ENCODE results near the gene ACTA1. TPM values are rescaled to one million over a fixed set of nuclear protein-coding genes. Genes with fewer than 3 reads are reported as not detected.

The ACTA1 gene
- total and polyA plus RNA-seq, 2 donors (not counting 1 experiment from before 2014, with no cell fraction given), result 0.21 TPM; not detected in 1

DNA sequence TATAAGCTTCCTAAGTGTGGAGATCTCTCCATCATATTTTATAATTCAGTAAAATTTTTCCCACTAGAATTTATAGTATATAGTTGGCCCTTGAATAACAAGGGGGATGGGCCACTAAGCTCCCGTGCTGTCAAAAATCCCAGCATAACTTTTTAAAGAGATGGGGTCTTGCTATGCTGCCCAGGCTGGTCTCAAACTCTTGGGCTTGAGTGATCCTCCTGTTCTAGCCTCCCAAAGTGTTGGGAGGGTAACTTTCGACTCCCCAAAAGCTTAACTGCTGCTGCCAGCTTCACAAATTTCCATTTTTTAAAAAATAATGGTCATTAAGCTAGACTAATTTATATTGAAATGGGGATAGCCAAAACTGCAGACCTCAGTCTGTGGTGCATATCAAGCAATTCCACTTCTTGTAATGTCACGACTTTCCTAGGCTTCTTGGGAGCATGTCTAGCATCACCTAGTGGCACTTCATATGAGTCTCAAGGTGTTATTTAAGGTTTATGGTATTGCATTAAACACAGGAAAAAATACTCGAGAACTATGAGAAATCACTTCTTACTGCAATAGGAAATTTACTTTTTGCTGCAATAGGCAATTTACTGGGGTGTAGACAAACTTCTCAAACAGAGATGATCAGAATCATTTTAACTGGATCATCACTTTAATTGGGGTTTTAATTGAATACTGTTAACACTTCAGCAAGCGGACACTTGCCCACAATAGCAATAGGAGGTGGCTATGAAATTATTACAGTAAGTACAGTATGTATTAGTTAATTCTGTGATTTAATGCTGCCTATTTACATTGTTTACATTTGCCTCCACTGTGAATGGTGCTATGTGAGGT is 19.3 kb upstream of the ACTA1 start:
- CTCF ChIA-PET, result interaction anchor here (0.8 to 2.0 kb wide), 5 partner anchors 8 to 198 kb away, joined by 3 to 7 read pairs (median 4); no protein-coding TSS in a partner anchor
- H3K27me3 ChIP-seq (replicated peaks in 1 of 4; ENCODE audit: control extremely low read depth in 1 of 4, control insufficient read depth in 3 of 4, insufficient read depth in 4 of 4, low read length in 3 of 4), result no peaks in the 10 kb centered on the region
- no peaks in the 10 kb centered on the region for H3K9me3 Mint-ChIP-seq (ENCODE audit: insufficient read depth)
- TF ChIP-seq, protein P1, sequence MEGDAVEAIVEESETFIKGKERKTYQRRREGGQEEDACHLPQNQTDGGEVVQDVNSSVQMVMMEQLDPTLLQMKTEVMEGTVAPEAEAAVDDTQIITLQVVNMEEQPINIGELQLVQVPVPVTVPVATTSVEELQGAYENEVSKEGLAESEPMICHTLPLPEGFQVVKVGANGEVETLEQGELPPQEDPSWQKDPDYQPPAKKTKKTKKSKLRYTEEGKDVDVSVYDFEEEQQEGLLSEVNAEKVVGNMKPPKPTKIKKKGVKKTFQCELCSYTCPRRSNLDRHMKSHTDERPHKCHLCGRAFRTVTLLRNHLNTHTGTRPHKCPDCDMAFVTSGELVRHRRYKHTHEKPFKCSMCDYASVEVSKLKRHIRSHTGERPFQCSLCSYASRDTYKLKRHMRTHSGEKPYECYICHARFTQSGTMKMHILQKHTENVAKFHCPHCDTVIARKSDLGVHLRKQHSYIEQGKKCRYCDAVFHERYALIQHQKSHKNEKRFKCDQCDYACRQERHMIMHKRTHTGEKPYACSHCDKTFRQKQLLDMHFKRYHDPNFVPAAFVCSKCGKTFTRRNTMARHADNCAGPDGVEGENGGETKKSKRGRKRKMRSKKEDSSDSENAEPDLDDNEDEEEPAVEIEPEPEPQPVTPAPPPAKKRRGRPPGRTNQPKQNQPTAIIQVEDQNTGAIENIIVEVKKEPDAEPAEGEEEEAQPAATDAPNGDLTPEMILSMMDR (IDR thresholded peaks at IDR 0.05), result no peak
- no peak for TF ChIP-seq EZH2 (IDR thresholded peaks at IDR 0.05; ENCODE audit: borderline replicate concordance, insufficient read depth, low read depth, low read length, poor library complexity, severe bottlenecking)
- POLR2A ChIA-PET, result no interaction called here
- no peaks in the 10 kb centered on the region for H4K20me1 ChIP-seq (ENCODE audit: control insufficient read depth, insufficient read depth, low read length, poor library complexity, severe bottlenecking)
- H3K4me1 Mint-ChIP-seq, result no peaks in the 10 kb centered on the region
- H3K27ac Mint-ChIP-seq, result no peak overlapping the region
- no peak overlapping the region for H3K4me2 ChIP-seq (replicated peaks; ENCODE audit: low read depth, low read length, poor library complexity, severe bottlenecking)
- H3K4me3 Mint-ChIP-seq, result no peak overlapping the region
- WGBS (ENCODE audit: insufficient coverage), result 80% methylated on average over 1 of the region's 5 CpGs
- ATAC-seq (ENCODE audit: low read depth) (no peak), DNase-seq (no peak)
- no peaks in the 10 kb centered on the region for H3K79me2 ChIP-seq (ENCODE audit: control insufficient read depth, insufficient read depth, low read length)
- H3K4me1 ChIP-seq (ENCODE audit: control insufficient read depth in 2 of 2, insufficient read depth in 2 of 2, low read length in 2 of 2), result no peaks in the 10 kb centered on the region
- H3K9me3 ChIP-seq (ENCODE audit: control extremely low read depth in 1 of 3, control insufficient read depth in 2 of 3, insufficient read depth in 1 of 3, low read length in 2 of 3), result no peaks in the 10 kb centered on the region
- no peak overlapping the region for H2AFZ ChIP-seq (ENCODE audit: insufficient read depth, low read depth, low read length, poor library complexity, severe bottlenecking)
- no peak overlapping the region for H3K9ac ChIP-seq (ENCODE audit: low read length)
- no peak overlapping the region for H3K27ac ChIP-seq (ENCODE audit: low read length in 2 of 2)
- no peaks in the 10 kb centered on the region for H3K27me3 Mint-ChIP-seq
- intact Hi-C loops (cut with micrococcal nuclease), result no loop called here
- no peak overlapping the region for H3K4me3 ChIP-seq (ENCODE audit: control extremely low read depth in 1 of 5, extremely low read depth in 1 of 5, insufficient read depth in 1 of 5, low read depth in 2 of 5, low read length in 4 of 5)
- H3K36me3 ChIP-seq (replicated peaks in 1 of 2; ENCODE audit: control extremely low read depth in 1 of 2, control insufficient read depth in 1 of 2, extremely low read depth in 1 of 2, insufficient read depth in 2 of 2, low read length in 1 of 2), result peaks cover 14 to 27% of the 10 kb centered on the region in 2 experiments

DNA sequence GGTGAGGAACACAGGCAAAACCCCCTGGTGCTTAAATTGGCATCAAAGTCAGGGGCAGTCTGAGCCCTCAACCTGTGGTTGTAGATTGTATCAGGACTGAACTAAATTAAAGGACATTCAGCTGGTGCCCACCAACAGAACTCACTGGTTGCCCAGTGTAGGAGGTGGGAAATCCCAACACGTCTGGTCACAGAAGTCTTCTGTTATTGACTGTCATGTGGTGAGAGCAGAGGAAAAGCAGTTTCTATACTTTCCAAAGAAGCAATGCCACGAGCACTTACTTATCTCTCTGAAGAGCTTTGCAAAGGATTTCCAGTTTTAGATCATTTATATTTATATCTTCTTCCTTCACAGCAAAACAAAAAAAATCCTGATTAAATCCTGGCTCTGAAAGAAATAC is 15.0 kb upstream of the ACTA1 start:
- H2AFZ ChIP-seq (ENCODE audit: insufficient read depth, low read depth, low read length, poor library complexity, severe bottlenecking), result no peak overlapping the region
- no CpG with 5 or more reads among the region's 2 CpGs for WGBS (ENCODE audit: insufficient coverage)
- H3K4me1 ChIP-seq (ENCODE audit: control insufficient read depth in 2 of 2, insufficient read depth in 2 of 2, low read length in 2 of 2), result no peaks in the 10 kb centered on the region
- intact Hi-C loops (cut with micrococcal nuclease), result no loop called here
- no peak overlapping the region for H3K9ac ChIP-seq (ENCODE audit: low read length)
- H3K4me1 Mint-ChIP-seq, result no peaks in the 10 kb centered on the region
- H4K20me1 ChIP-seq (ENCODE audit: control insufficient read depth, insufficient read depth, low read length, poor library complexity, severe bottlenecking), result no peaks in the 10 kb centered on the region
- H3K27ac ChIP-seq (ENCODE audit: low read length in 2 of 2), result no peak overlapping the region
- no peaks in the 10 kb centered on the region for H3K9me3 ChIP-seq (ENCODE audit: control extremely low read depth in 1 of 3, control insufficient read depth in 2 of 3, insufficient read depth in 1 of 3, low read length in 2 of 3)
- no peaks in the 10 kb centered on the region for H3K9me3 Mint-ChIP-seq (ENCODE audit: insufficient read depth)
- H3K27me3 ChIP-seq (replicated peaks in 1 of 4; ENCODE audit: control extremely low read depth in 1 of 4, control insufficient read depth in 3 of 4, insufficient read depth in 4 of 4, low read length in 3 of 4), result no peaks in the 10 kb centered on the region
- peaks cover 8 to 34% of the 10 kb centered on the region in 2 experiments for H3K36me3 ChIP-seq (replicated peaks in 1 of 2; ENCODE audit: control extremely low read depth in 1 of 2, control insufficient read depth in 1 of 2, extremely low read depth in 1 of 2, insufficient read depth in 2 of 2, low read length in 1 of 2)
- CTCF ChIA-PET, result interaction anchor here (2.0 kb wide), 1 partner anchor 33 kb away, joined by 5 read pairs; no protein-coding TSS in a partner anchor
- DNase-seq (no peak), ATAC-seq (ENCODE audit: low read depth) (no peak)
- H3K79me2 ChIP-seq (ENCODE audit: control insufficient read depth, insufficient read depth, low read length), result no peaks in the 10 kb centered on the region
- POLR2A ChIA-PET, result no interaction called here
- H3K4me3 Mint-ChIP-seq, result no peak overlapping the region
- no peak overlapping the region for H3K27ac Mint-ChIP-seq
- no peaks in the 10 kb centered on the region for H3K27me3 Mint-ChIP-seq
- no peak overlapping the region for H3K4me3 ChIP-seq (ENCODE audit: control extremely low read depth in 1 of 5, extremely low read depth in 1 of 5, insufficient read depth in 1 of 5, low read depth in 2 of 5, low read length in 4 of 5)
- TF ChIP-seq, protein P1 (IDR thresholded peaks at IDR 0.05), result no peak
- TF ChIP-seq EZH2 (IDR thresholded peaks at IDR 0.05; ENCODE audit: borderline replicate concordance, insufficient read depth, low read depth, low read length, poor library complexity, severe bottlenecking), result no peak
- no peak overlapping the region for H3K4me2 ChIP-seq (replicated peaks; ENCODE audit: low read depth, low read length, poor library complexity, severe bottlenecking)

Data from B cell (primary cell).